Sigmoid colon (tissue), 4 donors: Measurements from ENCODE around the gene KIF21A.

Experiments used
- POLR2A ChIP-seq, 2 donors: fragments of 450-650 bp; IDR thresholded peaks; one replicate each; pipeline ENCODE4 v1.6.1; 2016; ENCODE audit warnings: antibody characterized with exemption in 2 of 2, mild to moderate bottlenecking in 2 of 2, moderate library complexity in 2 of 2
- POLR2AphosphoS5 ChIP-seq, 4 donors: sonication (generic); formaldehyde crosslinking; IDR thresholded peaks; one replicate each; pipeline ENCODE4 v1.6.1; 2017; ENCODE audit warnings: antibody characterized with exemption in 4 of 4

GRCh38 chr12:39442831-39443080 is 164 bp downstream of the KIF21A start:
- TF ChIP-seq POLR2A (IDR thresholded peaks at IDR 0.05) = no peak
- TF ChIP-seq POLR2AphosphoS5 (IDR thresholded peaks at IDR 0.05) = no peak
